Liver (tissue), 9 donors: ENCODE results near the gene C21orf58. TPM values are rescaled to one million over a fixed set of nuclear protein-coding genes. Genes with fewer than 3 reads are reported as not detected.

Experiments
- DNase-seq: peaks from one replicate; pipeline ENCODE4 v3.0.0-alpha.2; 2017; ENCODE audit warnings: low spot score
- H3K27ac ChIP-seq, 2 donors: one replicate each; pipeline ENCODE4 v1.7.0; 2013; ENCODE audit warnings: inconsistent platforms in 2 of 2, low read length in 2 of 2, control low read depth in 1 of 2, low read depth in 1 of 2, mild to moderate bottlenecking in 1 of 2
- H3K27me3 ChIP-seq, 4 donors: one replicate each; pipeline versions ENCODE4 v1.6.1 to v1.7.0; 2013; ENCODE audit warnings: low read length in 3 of 4, inconsistent platforms in 1 of 4, mild to moderate bottlenecking in 1 of 4, moderate library complexity in 1 of 4; ENCODE audit not compliant: control insufficient read depth in 4 of 4, insufficient read depth in 4 of 4
- H3K36me3 ChIP-seq, 4 donors: one replicate each; pipeline versions ENCODE4 v1.6.1 to v1.7.0; 2013; ENCODE audit warnings: low read length in 3 of 4, mild to moderate bottlenecking in 3 of 4, low read depth in 1 of 4, moderate library complexity in 1 of 4; ENCODE audit not compliant: control insufficient read depth in 4 of 4, insufficient read depth in 3 of 4
- H3K4me1 ChIP-seq, 4 donors: one replicate each; pipeline versions ENCODE4 v1.6.1 to v1.7.0; 2013; ENCODE audit warnings: low read length in 3 of 4, mild to moderate bottlenecking in 3 of 4, moderate library complexity in 1 of 4; ENCODE audit not compliant: control insufficient read depth in 4 of 4, insufficient read depth in 4 of 4
- H3K4me3 ChIP-seq, 3 donors: one replicate each; pipeline versions ENCODE4 v1.6.1 to v1.7.0; 2013; ENCODE audit warnings: low read length in 3 of 3, control low read depth in 1 of 3, low read depth in 1 of 3, mild to moderate bottlenecking in 1 of 3
- H3K9ac ChIP-seq, 2 donors: one replicate each; pipeline ENCODE4 v1.7.0; 2013; ENCODE audit warnings: low read length in 2 of 2, mild to moderate bottlenecking in 2 of 2, moderate library complexity in 2 of 2, control low read depth in 1 of 2, low read depth in 1 of 2
- H3K9me3 ChIP-seq, 4 donors: one replicate each; pipeline versions ENCODE4 v1.6.1 to v1.7.0; 2013; ENCODE audit warnings: low read length in 3 of 4; ENCODE audit not compliant: control insufficient read depth in 4 of 4
- ATF3 ChIP-seq: IDR thresholded peaks from 2 replicates; pipeline ENCODE4 v1.6.1; 2016; ENCODE audit warnings: antibody characterized with exemption
- EGR1 ChIP-seq, 2 donors: IDR thresholded peaks; 2 replicates each; pipeline ENCODE4 v1.6.1; 2016 to 2018; ENCODE audit warnings: antibody characterized with exemption in 2 of 2, low read depth in 2 of 2
- FOXA1 ChIP-seq: IDR thresholded peaks from 2 replicates; pipeline ENCODE4 v1.6.1; 2016; ENCODE audit warnings: antibody characterized with exemption
- FOXA2 ChIP-seq: IDR thresholded peaks from 2 replicates; pipeline ENCODE4 v1.6.1; 2016; ENCODE audit warnings: antibody characterized with exemption
- GABPA ChIP-seq, 2 donors: IDR thresholded peaks in 1 of 2; conservative IDR thresholded peaks in 1 of 2; 2 replicates each; pipeline ENCODE4 v1.6.1; 2016; ENCODE audit warnings: antibody characterized with exemption in 2 of 2, mild to moderate bottlenecking in 1 of 2, moderate library complexity in 1 of 2
- HNF4G ChIP-seq: IDR thresholded peaks from 2 replicates; pipeline ENCODE4 v1.6.1; 2016; ENCODE audit warnings: antibody characterized with exemption
- JUND ChIP-seq, 2 donors: IDR thresholded peaks; 2 replicates each; pipeline ENCODE4 v1.6.1; 2016; ENCODE audit warnings: antibody characterized with exemption in 2 of 2
- MAX ChIP-seq: IDR thresholded peaks from 2 replicates; pipeline ENCODE4 v1.6.1; 2016; ENCODE audit warnings: antibody characterized with exemption
- NR2F2 ChIP-seq: IDR thresholded peaks from 2 replicates; pipeline ENCODE4 v1.6.1; 2016; ENCODE audit warnings: antibody characterized with exemption
- RAD21 ChIP-seq, 2 donors: IDR thresholded peaks; 2 replicates each; pipeline ENCODE4 v1.6.1; 2016; ENCODE audit warnings: antibody characterized with exemption in 2 of 2, mild to moderate bottlenecking in 2 of 2
- REST ChIP-seq: IDR thresholded peaks from 2 replicates; pipeline ENCODE4 v1.6.1; 2016; ENCODE audit warnings: antibody characterized with exemption, mild to moderate bottlenecking
- RXRA ChIP-seq, 2 donors: IDR thresholded peaks; 2 replicates each; pipeline ENCODE4 v1.6.1; 2017 to 2018; ENCODE audit warnings: antibody characterized with exemption in 2 of 2, mild to moderate bottlenecking in 1 of 2
- SP1 ChIP-seq: IDR thresholded peaks from 2 replicates; pipeline ENCODE4 v1.6.1; 2018; ENCODE audit warnings: antibody characterized with exemption, mild to moderate bottlenecking
- TAF1 ChIP-seq: conservative IDR thresholded peaks from 2 replicates; pipeline ENCODE4 v1.6.1; 2016; ENCODE audit warnings: antibody characterized with exemption, mild to moderate bottlenecking
- YY1 ChIP-seq: IDR thresholded peaks from 2 replicates; pipeline ENCODE4 v1.6.1; 2016; ENCODE audit warnings: antibody characterized with exemption, mild to moderate bottlenecking
- WGBS: extraction: QIAGEN DNeasy Blood & Tissue Kit; methylation state at CpG from one replicate; pipeline ENCODE4 v1.1.7; 2013; 5-methylcytosine and 5-hydroxymethylcytosine counted together
- polyA plus RNA-seq, 2 donors: library from polyadenylated mRNA; stranded (reverse) in 1 of 2; unstranded in 1 of 2; fragments of 200-250 nt in 1 of 2; fragments of >200 nt in 1 of 2; fragmentation: Nextera tagmentation in 1 of 2; extraction: Ambion mirVana in 1 of 2; gene quantifications; one replicate each; pipeline versions ENCODE4 v1.2.1 to v1.2.3, GENCODE V29; 2013 to 2015
- total RNA-seq, 2 donors: library from RNA; depleted of rRNA; stranded (reverse); fragments of >200 nt; gene quantifications; one replicate each; pipeline ENCODE4 v1.2.3, GENCODE V29; 2014
- TF ChIP-seq, protein P1 (sequence below): fragments of 150-350 bp; IDR thresholded peaks from 2 replicates; pipeline ENCODE4 v1.5.1; 2017; ENCODE audit warnings: improper control_type of control experiment, low read depth, low read length; ENCODE audit not compliant: missing input control
- TF ChIP-seq, protein P2 (sequence below): IDR thresholded peaks from 2 replicates; pipeline ENCODE4 v1.6.1; 2016; ENCODE audit warnings: antibody characterized with exemption
- donor health status: healthy.
- donor health status: healthy.
- donor health status: healthy.
- donor health status: healthy.
- donor health status: healthy.

The C21orf58 gene
- total and polyA plus RNA-seq, 4 donors: 0.59 to 17.7 (median 0.68) TPM

DNA sequence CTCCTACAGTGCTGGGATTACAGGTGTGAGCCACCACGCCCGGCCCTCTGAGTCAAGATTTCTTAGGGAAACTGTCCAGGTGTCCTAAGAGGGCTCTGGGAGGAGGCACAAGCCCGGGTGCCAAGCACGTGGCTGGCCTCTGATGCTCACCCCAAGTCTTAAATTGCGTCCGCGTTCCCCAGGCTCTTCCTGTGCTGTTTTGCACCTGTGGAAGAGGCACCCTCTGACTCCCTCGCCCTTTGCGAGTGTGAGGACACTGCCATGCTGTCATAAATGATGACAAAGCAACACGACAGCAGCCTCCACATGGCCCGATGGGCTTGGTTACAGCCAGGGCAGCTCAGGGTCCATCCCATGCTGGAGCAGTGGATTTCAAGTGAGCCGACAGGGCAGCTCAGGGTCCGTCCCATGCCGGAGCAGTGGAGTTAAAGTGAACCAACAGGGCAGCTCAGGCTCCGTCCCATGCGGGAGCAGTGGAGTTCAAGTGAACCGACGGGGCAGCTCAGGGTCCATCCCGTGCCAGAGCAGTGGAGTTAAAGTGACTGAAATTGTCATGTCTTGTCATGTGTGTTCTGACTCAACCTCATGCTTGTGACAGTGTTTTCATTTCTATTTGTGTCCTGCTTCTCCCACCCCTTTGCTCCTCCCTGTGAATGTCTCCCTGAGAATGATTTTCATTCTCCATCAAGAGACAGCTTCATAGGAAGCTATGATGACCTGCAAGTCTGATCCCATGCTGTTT lies 34.2 kb upstream of the C21orf58 start:
- no peak for DNase-seq
- H3K36me3 ChIP-seq: peaks cover 16 to 63% (median 21%) of the 10 kb centered on the region in 4 donors
- no peaks in the 10 kb centered on the region for H3K27me3 ChIP-seq
- WGBS: 95% methylated on average over 19 of the region's 19 CpGs
- no peak overlapping the region for H3K4me3 ChIP-seq
- no peak for TF ChIP-seq HNF4G
- TF ChIP-seq NR2F2: no peak
- TF ChIP-seq JUND (IDR thresholded peaks at IDR 0.05): no peak
- TF ChIP-seq GABPA (IDR thresholded peaks at IDR 0.05 in 1 of 2, conservative IDR thresholded peaks at IDR 0.05 in 1 of 2): no peak
- no peak for TF ChIP-seq RAD21 (IDR thresholded peaks at IDR 0.05)
- no peak for TF ChIP-seq FOXA1
- no peak for TF ChIP-seq MAX
- TF ChIP-seq YY1: no peak
- TF ChIP-seq, protein P1, sequence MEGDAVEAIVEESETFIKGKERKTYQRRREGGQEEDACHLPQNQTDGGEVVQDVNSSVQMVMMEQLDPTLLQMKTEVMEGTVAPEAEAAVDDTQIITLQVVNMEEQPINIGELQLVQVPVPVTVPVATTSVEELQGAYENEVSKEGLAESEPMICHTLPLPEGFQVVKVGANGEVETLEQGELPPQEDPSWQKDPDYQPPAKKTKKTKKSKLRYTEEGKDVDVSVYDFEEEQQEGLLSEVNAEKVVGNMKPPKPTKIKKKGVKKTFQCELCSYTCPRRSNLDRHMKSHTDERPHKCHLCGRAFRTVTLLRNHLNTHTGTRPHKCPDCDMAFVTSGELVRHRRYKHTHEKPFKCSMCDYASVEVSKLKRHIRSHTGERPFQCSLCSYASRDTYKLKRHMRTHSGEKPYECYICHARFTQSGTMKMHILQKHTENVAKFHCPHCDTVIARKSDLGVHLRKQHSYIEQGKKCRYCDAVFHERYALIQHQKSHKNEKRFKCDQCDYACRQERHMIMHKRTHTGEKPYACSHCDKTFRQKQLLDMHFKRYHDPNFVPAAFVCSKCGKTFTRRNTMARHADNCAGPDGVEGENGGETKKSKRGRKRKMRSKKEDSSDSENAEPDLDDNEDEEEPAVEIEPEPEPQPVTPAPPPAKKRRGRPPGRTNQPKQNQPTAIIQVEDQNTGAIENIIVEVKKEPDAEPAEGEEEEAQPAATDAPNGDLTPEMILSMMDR: no peak
- TF ChIP-seq ATF3: no peak
- TF ChIP-seq FOXA2: no peak
- TF ChIP-seq SP1: no peak
- no peak for TF ChIP-seq RXRA (IDR thresholded peaks at IDR 0.05)
- TF ChIP-seq EGR1 (IDR thresholded peaks at IDR 0.05; ENCODE audit: low read depth in 2 of 2): no peak
- TF ChIP-seq, protein P2, sequence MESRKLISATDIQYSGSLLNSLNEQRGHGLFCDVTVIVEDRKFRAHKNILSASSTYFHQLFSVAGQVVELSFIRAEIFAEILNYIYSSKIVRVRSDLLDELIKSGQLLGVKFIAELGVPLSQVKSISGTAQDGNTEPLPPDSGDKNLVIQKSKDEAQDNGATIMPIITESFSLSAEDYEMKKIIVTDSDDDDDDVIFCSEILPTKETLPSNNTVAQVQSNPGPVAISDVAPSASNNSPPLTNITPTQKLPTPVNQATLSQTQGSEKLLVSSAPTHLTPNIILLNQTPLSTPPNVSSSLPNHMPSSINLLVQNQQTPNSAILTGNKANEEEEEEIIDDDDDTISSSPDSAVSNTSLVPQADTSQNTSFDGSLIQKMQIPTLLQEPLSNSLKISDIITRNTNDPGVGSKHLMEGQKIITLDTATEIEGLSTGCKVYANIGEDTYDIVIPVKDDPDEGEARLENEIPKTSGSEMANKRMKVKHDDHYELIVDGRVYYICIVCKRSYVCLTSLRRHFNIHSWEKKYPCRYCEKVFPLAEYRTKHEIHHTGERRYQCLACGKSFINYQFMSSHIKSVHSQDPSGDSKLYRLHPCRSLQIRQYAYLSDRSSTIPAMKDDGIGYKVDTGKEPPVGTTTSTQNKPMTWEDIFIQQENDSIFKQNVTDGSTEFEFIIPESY: no peak
- H3K27ac ChIP-seq: no peak overlapping the region
- no peak overlapping the region for H3K9ac ChIP-seq
- H3K4me1 ChIP-seq: no peaks in the 10 kb centered on the region
- no peaks in the 10 kb centered on the region for H3K9me3 ChIP-seq

GRCh38 chr21:46357335-46357604 lies 33.6 kb upstream of the C21orf58 start:
- WGBS: 96% methylated on average over 4 of the region's 4 CpGs
- DNase-seq: no peak
- no peak overlapping the region for H3K9ac ChIP-seq
- TF ChIP-seq RAD21 (IDR thresholded peaks at IDR 0.05): no peak
- TF ChIP-seq YY1: no peak
- TF ChIP-seq FOXA2: no peak
- TF ChIP-seq MAX: no peak
- no peak for TF ChIP-seq TAF1
- no peak for TF ChIP-seq RXRA (IDR thresholded peaks at IDR 0.05)
- TF ChIP-seq FOXA1: no peak
- no peak for TF ChIP-seq REST
- TF ChIP-seq ATF3: no peak
- TF ChIP-seq, protein P1: no peak
- TF ChIP-seq GABPA (IDR thresholded peaks at IDR 0.05 in 1 of 2, conservative IDR thresholded peaks at IDR 0.05 in 1 of 2): no peak
- no peak for TF ChIP-seq EGR1 (IDR thresholded peaks at IDR 0.05; ENCODE audit: low read depth in 2 of 2)
- TF ChIP-seq NR2F2: no peak
- no peak for TF ChIP-seq SP1
- TF ChIP-seq, protein P2: no peak
- H3K27ac ChIP-seq: no peak overlapping the region
- no peaks in the 10 kb centered on the region for H3K27me3 ChIP-seq
- peaks cover 16 to 66% (median 22%) of the 10 kb centered on the region in 4 donors for H3K36me3 ChIP-seq
- H3K4me1 ChIP-seq: no peaks in the 10 kb centered on the region
- H3K9me3 ChIP-seq: no peaks in the 10 kb centered on the region
- H3K4me3 ChIP-seq: no peak overlapping the region
